DND-41 (cell line): ENCODE data around the gene ADARB2.

Experiments
- ATAC-seq: fragments of 200-7000 bp; cut with Tn5 transposase; 3 replicates; pipeline ENCODE4 v1.9.1; 2021; ENCODE audit warnings: low read depth; ENCODE audit not compliant: insufficient read depth
- DNase-seq: peaks from one replicate; pipeline ENCODE4 v3.0.0-alpha.2; 2020
- H2AFZ ChIP-seq: 2 replicates; pipeline ENCODE4 v1.6.0; 2012; ENCODE audit warnings: low read depth, low read length
- H3K27ac ChIP-seq: 2 replicates; pipeline ENCODE4 v1.5.1; 2012; ENCODE audit warnings: low read length, inconsistent platforms
- H3K27me3 ChIP-seq: fragments of 200-600 bp; sonication (generic); 2 replicates; pipeline ENCODE4 v1.6.0; 2012; ENCODE audit warnings: low read length, mild to moderate bottlenecking, inconsistent platforms; ENCODE audit not compliant: insufficient read depth, poor library complexity
- H3K36me3 ChIP-seq: 2 replicates; pipeline ENCODE4 v1.5.1; 2012; ENCODE audit warnings: low read length, inconsistent platforms; ENCODE audit not compliant: insufficient read depth
- H3K4me1 ChIP-seq: 2 replicates; pipeline ENCODE4 v1.5.1; 2012; ENCODE audit warnings: mild to moderate bottlenecking, low read length; ENCODE audit not compliant: insufficient read depth
- H3K4me2 ChIP-seq: 2 replicates; pipeline ENCODE4 v1.6.0; 2012; ENCODE audit warnings: mild to moderate bottlenecking, moderate library complexity, low read length, inconsistent platforms; ENCODE audit not compliant: insufficient read depth
- H3K4me3 ChIP-seq, 2 experiments: fragments of 200-600 bp in 1 of 2; shearing (Covaris generic) in 1 of 2; 2 replicates each; pipeline ENCODE4 v1.5.1; 2012 to 2016; ENCODE audit warnings: inconsistent platforms in 2 of 2, low read length in 2 of 2, mild to moderate bottlenecking in 2 of 2, low read depth in 1 of 2, moderate library complexity in 1 of 2
- H3K79me2 ChIP-seq: 2 replicates; pipeline ENCODE4 v1.6.0; 2012; ENCODE audit warnings: low read length, inconsistent platforms; ENCODE audit not compliant: insufficient read depth
- H3K9ac ChIP-seq: 2 replicates; pipeline ENCODE4 v1.6.0; 2012; ENCODE audit warnings: low read depth, mild to moderate bottlenecking, inconsistent platforms, low read length, moderate library complexity
- H3K9me3 ChIP-seq: 2 replicates; pipeline ENCODE4 v1.5.1; 2012; ENCODE audit warnings: low read length, moderate library complexity, mild to moderate bottlenecking, inconsistent platforms; ENCODE audit not compliant: insufficient read depth, severe bottlenecking
- H4K20me1 ChIP-seq: 2 replicates; pipeline ENCODE4 v1.6.0; 2012; ENCODE audit warnings: low read length; ENCODE audit not compliant: insufficient read depth
- EZH2 ChIP-seq: IDR thresholded peaks from 3 replicates; pipeline ENCODE4 v1.6.1; 2012; ENCODE audit warnings: borderline replicate concordance, low read depth, mild to moderate bottlenecking, moderate library complexity, low read length, inconsistent platforms; ENCODE audit not compliant: severe bottlenecking
- TF ChIP-seq, protein P1 (sequence below): IDR thresholded peaks from 2 replicates; pipeline ENCODE4 v1.5.1; 2012; ENCODE audit warnings: borderline replicate concordance, low read length, moderate library complexity, mild to moderate bottlenecking; ENCODE audit not compliant: poor library complexity, severe bottlenecking; ENCODE audit errors: extremely low read depth

ADARB2 gene

DNA sequence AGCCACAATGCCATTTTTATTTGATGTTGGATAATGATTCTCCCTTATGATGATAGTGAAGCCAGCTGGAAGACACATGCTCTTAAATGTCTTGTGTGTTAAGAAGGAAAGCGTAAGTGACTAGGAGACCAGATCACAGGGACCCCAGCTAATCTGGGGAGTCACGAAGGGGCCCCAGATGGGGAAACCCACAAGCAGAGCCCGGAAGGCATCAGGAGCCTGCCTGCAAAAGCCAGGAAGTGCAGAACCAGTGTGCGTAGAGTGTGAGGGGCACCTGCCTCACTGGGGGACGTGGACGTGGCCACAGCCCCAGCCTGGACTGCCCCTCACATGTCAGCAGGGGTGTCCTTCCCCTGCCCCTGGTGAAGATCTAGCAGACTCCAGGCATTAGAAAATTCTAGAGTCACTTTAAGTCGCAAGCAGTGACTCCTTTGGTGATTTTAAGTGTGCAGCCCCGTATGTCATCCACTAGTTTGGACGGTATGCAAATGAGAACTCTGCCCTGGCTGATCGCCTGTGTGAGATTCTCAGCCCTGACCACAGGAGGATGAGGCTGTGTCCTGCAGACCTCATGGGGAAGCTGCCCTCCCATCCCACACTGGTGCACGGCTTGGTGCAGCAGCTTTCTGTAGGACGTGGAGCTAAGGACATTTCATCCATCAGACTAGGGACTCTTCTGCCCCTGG is 438.1 kb downstream of the ADARB2 start:
- DNase-seq (no peak), ATAC-seq (no peak)
- H4K20me1 ChIP-seq, result no peaks in the 10 kb centered on the region
- H3K27me3 ChIP-seq, result no peaks in the 10 kb centered on the region
- no peak overlapping the region for H3K4me3 ChIP-seq
- H2AFZ ChIP-seq, result no peak overlapping the region
- no peak overlapping the region for H3K27ac ChIP-seq
- no peaks in the 10 kb centered on the region for H3K36me3 ChIP-seq
- no peak overlapping the region for H3K4me2 ChIP-seq
- H3K9ac ChIP-seq, result no peak overlapping the region
- H3K79me2 ChIP-seq, result no peaks in the 10 kb centered on the region
- TF ChIP-seq, protein P1, sequence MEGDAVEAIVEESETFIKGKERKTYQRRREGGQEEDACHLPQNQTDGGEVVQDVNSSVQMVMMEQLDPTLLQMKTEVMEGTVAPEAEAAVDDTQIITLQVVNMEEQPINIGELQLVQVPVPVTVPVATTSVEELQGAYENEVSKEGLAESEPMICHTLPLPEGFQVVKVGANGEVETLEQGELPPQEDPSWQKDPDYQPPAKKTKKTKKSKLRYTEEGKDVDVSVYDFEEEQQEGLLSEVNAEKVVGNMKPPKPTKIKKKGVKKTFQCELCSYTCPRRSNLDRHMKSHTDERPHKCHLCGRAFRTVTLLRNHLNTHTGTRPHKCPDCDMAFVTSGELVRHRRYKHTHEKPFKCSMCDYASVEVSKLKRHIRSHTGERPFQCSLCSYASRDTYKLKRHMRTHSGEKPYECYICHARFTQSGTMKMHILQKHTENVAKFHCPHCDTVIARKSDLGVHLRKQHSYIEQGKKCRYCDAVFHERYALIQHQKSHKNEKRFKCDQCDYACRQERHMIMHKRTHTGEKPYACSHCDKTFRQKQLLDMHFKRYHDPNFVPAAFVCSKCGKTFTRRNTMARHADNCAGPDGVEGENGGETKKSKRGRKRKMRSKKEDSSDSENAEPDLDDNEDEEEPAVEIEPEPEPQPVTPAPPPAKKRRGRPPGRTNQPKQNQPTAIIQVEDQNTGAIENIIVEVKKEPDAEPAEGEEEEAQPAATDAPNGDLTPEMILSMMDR, result no peak
- TF ChIP-seq EZH2, result no peak
- no peaks in the 10 kb centered on the region for H3K4me1 ChIP-seq
- H3K9me3 ChIP-seq, result no peaks in the 10 kb centered on the region

DNA sequence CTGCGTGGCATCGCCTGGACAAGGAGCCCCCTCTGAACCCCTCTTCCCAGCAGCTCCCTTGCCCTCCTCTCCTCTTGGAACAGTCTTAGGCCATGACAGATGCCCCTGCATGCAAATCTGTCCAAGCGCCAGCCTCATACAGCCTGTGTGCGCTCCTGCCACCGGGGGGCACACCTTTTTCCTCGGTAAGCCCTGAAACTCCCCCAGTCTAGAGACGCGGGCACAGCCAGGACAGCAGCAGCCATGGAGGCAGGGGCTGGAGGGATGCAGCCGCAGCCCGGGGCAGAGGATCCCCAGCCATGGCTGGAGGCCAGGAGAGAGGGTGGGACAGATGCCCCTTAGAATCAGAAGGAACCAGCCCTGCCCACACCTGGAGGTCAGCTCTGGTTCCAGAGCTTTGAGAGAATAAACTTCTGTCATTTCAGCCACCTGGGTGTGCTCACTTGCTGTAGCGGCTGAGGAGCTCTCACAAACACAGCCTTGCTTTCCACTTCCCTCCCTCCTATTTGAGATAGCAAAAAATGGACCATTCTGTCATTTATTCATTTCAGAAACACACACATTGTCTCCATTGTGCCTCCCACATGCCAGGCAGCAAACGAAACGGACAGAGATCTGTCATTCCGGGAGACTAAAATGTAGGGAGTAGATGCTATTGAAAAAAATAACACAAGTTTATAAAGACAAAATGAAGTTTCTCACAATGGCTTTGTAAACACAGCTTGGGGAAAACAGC is 439.6 kb downstream of the ADARB2 start:
- no peaks in the 10 kb centered on the region for H3K79me2 ChIP-seq
- H3K9me3 ChIP-seq, result no peaks in the 10 kb centered on the region
- no peaks in the 10 kb centered on the region for H3K36me3 ChIP-seq
- H3K27me3 ChIP-seq, result no peaks in the 10 kb centered on the region
- H3K4me3 ChIP-seq, result no peak overlapping the region
- H3K27ac ChIP-seq, result no peak overlapping the region
- H2AFZ ChIP-seq, result no peak overlapping the region
- no peak overlapping the region for H3K9ac ChIP-seq
- TF ChIP-seq, protein P1, result peak; percentile 61
- TF ChIP-seq EZH2, result no peak
- H4K20me1 ChIP-seq, result no peaks in the 10 kb centered on the region
- no peaks in the 10 kb centered on the region for H3K4me1 ChIP-seq
- DNase-seq (peak; percentile 48), ATAC-seq (peak; percentile 80)
- H3K4me2 ChIP-seq, result no peak overlapping the region

GRCh38 chr10:1295756-1296480 is 441.4 kb downstream of the ADARB2 start:
- TF ChIP-seq, protein P1, result no peak
- no peak for TF ChIP-seq EZH2
- H3K9me3 ChIP-seq, result no peaks in the 10 kb centered on the region
- no peak for DNase-seq

More at GRCh38 chr10:1295756-1296480, 441.4 kb downstream of the ADARB2 start:
- Histone ChIP-seq H3K4me2 (no peak overlapping the region), H3K9ac (no peak overlapping the region), H3K27me3 (no peaks in the 10 kb centered on the region), H4K20me1 (no peaks in the 10 kb centered on the region), H2AFZ (no peak overlapping the region), H3K4me3 (no peak overlapping the region), H3K27ac (no peak overlapping the region), H3K4me1 (no peaks in the 10 kb centered on the region), H3K36me3 (no peaks in the 10 kb centered on the region), H3K79me2 (no peaks in the 10 kb centered on the region)
- ATAC-seq, result no peak
